OCI-LY1 (cell line): ENCODE results near the gene IL20.

ENCODE experiments used
- CTCF ChIP-seq: fragments of 200-600 bp; sonication (generic), shearing (Covaris generic); IDR thresholded peaks from 2 replicates; pipeline ENCODE4 v1.5.1; 2017; ENCODE audit warnings: mild to moderate bottlenecking, antibody characterized with exemption, low read length, moderate library complexity, mixed read lengths
- EZH2 ChIP-seq: fragments of 200-600 bp; sonication (generic), shearing (Covaris generic); IDR thresholded peaks from 2 replicates; pipeline ENCODE4 v1.8.0; 2017; ENCODE audit warnings: borderline replicate concordance, mixed run types, mild to moderate bottlenecking, antibody characterized with exemption, low read length, moderate library complexity, mixed read lengths

- TF ChIP-seq CTCF (no peak), EZH2 (no peak)
Measured at GRCh38 chr1:206887701-206888100, 22.3 kb downstream of the IL20 start.
